Hepatocyte (in vitro differentiated cells): ENCODE data around the gene PLA2G4F.

Experiments
- EZH2phosphoT487 ChIP-seq: fragments of 200-600 bp; sonication (generic); IDR thresholded peaks from one replicate; pipeline ENCODE4 v1.6.1; 2018; ENCODE audit warnings: antibody characterized with exemption, mild to moderate bottlenecking, low read depth, moderate library complexity; ENCODE audit not compliant: unreplicated experiment, severe bottlenecking
- TF ChIP-seq, protein P1 (sequence below): fragments of 200-600 bp; sonication (generic); IDR thresholded peaks from 2 replicates; pipeline ENCODE4 v1.5.1; 2016; ENCODE audit warnings: antibody characterized with exemption, mild to moderate bottlenecking; ENCODE audit not compliant: poor library complexity

DNA sequence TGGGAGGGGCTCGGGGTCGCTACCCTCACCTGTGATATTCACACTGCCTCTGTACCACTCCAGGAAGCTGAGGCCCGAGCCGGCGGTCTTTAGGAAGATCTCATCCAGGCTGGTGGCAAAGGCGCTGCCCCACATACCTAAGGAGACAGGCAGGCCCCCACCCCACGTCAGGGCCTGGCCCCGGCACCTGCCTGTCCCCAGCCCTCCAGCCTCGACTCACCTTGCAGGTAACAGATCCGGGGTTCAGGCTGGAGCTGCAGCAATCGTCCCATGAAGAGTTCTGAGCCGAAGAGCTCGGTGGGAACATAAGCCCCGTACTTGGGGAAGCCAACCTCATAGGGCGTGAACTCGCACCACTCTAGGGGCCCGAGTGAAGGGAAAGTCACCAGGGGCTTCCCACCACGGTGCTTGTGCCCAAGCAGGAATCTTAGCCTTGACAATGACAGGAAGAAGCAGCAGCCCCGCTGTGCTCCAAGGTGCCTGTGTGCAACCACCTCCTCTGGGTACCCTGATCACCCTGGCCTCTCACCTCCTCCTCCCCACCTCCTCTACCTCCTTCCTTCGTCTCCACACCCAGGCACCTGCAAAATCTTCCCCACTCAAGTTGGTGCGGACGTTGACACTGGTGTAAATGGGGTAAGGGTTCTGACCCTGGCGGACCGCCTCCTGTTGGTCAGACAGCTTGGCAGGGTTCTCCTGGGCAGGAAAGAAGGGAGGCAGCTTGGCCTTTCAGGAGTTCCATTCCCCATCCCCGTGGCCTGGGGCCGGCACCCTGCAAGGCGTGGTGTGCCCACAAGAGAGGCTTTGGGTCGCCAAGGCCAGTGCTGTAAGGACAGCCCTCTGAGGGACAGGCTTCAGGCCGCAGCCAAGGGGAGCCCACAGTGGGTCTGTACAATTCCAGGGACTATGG lies 10.6 kb downstream of the PLA2G4F start:
- TF ChIP-seq, protein P1, sequence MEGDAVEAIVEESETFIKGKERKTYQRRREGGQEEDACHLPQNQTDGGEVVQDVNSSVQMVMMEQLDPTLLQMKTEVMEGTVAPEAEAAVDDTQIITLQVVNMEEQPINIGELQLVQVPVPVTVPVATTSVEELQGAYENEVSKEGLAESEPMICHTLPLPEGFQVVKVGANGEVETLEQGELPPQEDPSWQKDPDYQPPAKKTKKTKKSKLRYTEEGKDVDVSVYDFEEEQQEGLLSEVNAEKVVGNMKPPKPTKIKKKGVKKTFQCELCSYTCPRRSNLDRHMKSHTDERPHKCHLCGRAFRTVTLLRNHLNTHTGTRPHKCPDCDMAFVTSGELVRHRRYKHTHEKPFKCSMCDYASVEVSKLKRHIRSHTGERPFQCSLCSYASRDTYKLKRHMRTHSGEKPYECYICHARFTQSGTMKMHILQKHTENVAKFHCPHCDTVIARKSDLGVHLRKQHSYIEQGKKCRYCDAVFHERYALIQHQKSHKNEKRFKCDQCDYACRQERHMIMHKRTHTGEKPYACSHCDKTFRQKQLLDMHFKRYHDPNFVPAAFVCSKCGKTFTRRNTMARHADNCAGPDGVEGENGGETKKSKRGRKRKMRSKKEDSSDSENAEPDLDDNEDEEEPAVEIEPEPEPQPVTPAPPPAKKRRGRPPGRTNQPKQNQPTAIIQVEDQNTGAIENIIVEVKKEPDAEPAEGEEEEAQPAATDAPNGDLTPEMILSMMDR: no peak
- no peak for TF ChIP-seq EZH2phosphoT487
